22Rv1 (cell line): ENCODE measurements around the gene COL23A1.

ENCODE experiments used
- H3K27ac ChIP-seq: fragments of 450-650 bp; 2 replicates; pipeline ENCODE4 v1.5.1; 2017
- CTCF ChIP-seq: fragments of 450-650 bp; IDR thresholded peaks from 2 replicates; pipeline ENCODE4 v1.5.1; 2017; ENCODE audit warnings: mild to moderate bottlenecking
- ZFX ChIP-seq: fragments of 450-650 bp; IDR thresholded peaks from 2 replicates; pipeline ENCODE4 v1.6.1; 2017; ENCODE audit warnings: antibody characterized with exemption, borderline replicate concordance

Gene COL23A1

GRCh38 chr5:178478370-178478769 is 111.8 kb downstream of the COL23A1 start:
- no peak overlapping the region for H3K27ac ChIP-seq

GRCh38 chr5:178477802-178478201 is 112.4 kb downstream of the COL23A1 start:
- TF ChIP-seq CTCF (no peak), ZFX (no peak)
- no peak overlapping the region for H3K27ac ChIP-seq

More at GRCh38 chr5:178478370-178478769, 111.8 kb downstream of the COL23A1 start:
- TF ChIP-seq ZFX (no peak), CTCF (no peak)

- TF ChIP-seq CTCF (no peak), ZFX (no peak)
- H3K27ac ChIP-seq, result no peak overlapping the region
These were observed 113.0 kb downstream of the COL23A1 start for GRCh38 chr5:178476972-178477754.

GRCh38 chr5:178476531-178476930 is 113.7 kb downstream of the COL23A1 start:
- H3K27ac ChIP-seq, result no peak overlapping the region
- TF ChIP-seq ZFX, result no peak
- no peak for TF ChIP-seq CTCF

- no peak for TF ChIP-seq CTCF
- TF ChIP-seq ZFX, result no peak
- no peak overlapping the region for H3K27ac ChIP-seq
These were observed 114.8 kb downstream of the COL23A1 start for GRCh38 chr5:178475422-178475821.

- TF ChIP-seq ZFX (no peak), CTCF (no peak)
- no peak overlapping the region for H3K27ac ChIP-seq
These were observed 115.5 kb downstream of the COL23A1 start for GRCh38 chr5:178474562-178475184.

GRCh38 chr5:178473854-178474253 is 116.3 kb downstream of the COL23A1 start:
- TF ChIP-seq ZFX (no peak), CTCF (no peak)
- no peak overlapping the region for H3K27ac ChIP-seq
